ENCODE data around the gene GRAP.
"Not testable (repeated sequence)": the region's sequence is repeated elsewhere in the genome, so short reads cannot be mapped to it uniquely, and the experiment has no call there.

Gene GRAP

DNA sequence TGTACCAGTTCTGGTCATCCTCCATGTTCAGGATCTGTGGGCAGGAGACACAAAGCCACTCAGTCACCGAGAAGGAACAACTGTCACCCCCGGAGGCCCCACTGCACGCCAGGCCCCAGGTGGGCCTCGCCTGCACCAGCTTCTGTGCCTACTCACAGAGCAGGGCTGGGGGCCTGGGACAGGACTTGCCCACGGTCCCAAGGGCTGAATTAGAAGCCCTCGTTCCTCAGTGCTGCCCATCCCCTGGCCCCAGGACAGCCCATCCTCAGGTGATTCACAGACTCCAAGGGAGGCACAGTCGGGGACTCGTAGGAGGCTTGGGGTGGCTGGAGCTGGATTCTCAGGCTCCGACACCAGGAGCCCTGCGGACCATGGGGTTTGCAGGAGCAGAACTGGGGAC, 4.9 kb downstream of the GRAP start:
- DNase-seq = not testable (repeated sequence)

- DNase-seq = not testable (repeated sequence)
Measured at GRCh38 chr17:19040350-19040749, 6.4 kb downstream of the GRAP start.

- not testable (repeated sequence) for DNase-seq
Measured at GRCh38 chr17:19038730-19039129, 8.0 kb downstream of the GRAP start.

DNA sequence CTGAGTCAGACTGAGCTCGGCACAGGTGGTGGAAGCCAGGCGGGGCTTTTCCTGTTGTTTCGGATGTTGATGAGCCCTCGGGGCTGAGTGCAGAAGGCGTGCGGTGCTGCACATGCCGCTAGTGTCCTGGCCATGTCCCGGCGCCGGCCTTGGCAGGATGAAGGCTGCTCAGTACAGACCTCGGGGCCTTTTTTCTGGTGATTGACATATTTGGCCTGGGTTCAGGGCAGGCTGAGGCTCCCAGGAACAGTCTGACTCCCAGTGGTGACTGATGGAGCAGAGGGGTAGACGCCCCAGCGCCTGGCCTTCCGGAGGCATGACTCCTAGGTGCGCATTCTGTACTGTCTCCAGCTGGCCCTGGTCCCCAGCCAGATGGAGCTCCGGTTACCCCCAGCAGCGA, 8.8 kb downstream of the GRAP start:
- not testable (repeated sequence) for DNase-seq

- not testable (repeated sequence) for DNase-seq
Measured at GRCh38 chr17:19037547-19037946, 9.2 kb downstream of the GRAP start.

GRCh38 chr17:19036186-19036585, 10.6 kb downstream of the GRAP start:
- DNase-seq = not testable (repeated sequence)

DNA sequence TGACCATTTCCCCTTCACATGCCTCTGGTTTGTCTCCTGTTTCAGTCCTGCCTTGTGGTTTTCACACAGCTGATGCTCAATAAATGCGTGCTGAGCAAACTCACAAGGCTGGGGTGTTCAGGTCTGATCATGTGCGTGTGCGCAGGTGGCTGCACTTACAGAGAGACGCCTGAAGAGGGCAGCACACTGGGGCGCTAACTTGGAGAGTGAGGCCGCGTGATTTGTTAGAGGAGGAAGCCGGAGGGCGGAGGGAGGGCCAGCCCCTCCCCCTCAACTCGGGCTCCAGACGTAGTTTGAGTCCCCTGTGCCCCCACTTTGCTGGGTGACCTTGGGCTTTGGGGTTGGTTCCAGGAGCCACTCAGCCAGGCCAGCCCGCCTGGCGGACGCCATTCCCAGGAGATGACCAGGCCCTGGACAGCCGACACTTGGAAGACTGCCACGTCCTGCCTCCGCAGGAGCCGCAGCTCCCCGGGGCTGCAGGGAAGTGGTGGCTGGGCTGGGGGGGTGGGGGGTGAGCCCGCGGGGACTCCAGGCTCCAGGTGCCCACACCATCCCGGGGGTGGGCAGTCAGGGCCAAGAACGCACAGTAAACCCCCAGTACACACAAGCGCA, 14.3 kb downstream of the GRAP start:
- not testable (repeated sequence) for DNase-seq

DNA sequence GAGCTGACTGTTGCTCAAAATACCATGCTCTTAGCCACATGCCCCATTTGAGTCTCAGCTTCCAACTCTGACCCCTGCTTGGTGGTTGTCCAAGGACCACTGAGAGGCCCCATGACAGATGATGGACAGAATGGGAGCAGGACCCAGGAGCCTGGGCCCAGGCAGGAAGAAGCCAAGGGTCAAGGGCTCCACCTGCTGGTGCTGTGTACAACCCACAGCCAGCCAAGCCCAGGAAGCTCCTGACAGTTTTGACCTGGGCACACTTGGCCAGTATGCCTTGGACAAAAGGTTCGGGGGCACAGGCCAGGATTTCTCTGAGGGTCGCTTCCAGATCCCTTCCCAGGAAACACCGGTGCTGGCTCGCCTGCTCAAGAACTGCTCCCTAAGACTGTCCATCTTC, 15.0 kb downstream of the GRAP start:
- DNase-seq = not testable (repeated sequence)

- DNase-seq = not testable (repeated sequence)
Measured at GRCh38 chr17:19030771-19031449, 15.8 kb downstream of the GRAP start.

DNA sequence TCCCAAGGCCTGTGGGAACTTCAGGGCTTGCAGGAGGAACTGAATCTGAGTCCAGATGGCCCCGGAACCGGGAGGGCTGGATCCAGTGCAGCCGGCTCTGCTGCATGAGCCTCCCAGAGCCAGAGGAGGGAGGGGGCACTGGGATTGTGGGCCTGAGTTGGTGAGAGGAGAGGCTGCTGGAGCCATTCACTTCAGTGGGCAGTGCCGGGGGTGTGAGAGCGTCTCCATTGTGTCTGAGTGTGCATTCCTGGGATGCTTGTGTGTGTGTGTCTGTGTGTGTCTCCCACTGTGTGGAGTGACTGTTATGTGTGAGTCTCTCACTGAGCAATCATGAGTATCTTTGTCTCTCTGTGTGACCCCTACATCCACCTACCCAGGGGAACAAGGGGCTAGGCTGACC, 17.0 kb downstream of the GRAP start:
- DNase-seq = not testable (repeated sequence)

DNA sequence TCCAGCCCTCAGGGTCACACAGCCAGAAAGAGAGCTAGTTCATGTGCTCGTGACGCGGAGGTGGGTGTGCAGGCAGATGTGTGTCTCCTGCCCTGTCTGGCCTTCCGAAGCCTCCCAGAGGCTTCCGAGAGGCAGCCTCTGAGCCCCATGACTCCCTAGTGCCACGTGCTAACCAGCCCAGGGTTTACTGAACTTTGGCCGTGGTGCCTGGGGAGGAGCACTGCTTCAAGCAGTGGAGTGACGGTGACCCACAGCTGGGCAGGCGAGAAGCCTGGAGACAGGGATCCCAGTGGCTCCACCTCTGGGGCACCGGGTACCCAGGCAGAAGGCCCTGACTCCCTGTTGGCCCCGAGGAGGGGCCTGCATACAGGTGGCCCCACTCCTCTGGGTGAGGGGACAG, 18.1 kb downstream of the GRAP start:
- not testable (repeated sequence) for DNase-seq

- no peak for DNase-seq
Measured at GRCh38 chr17:19024101-19025078, 22.4 kb downstream of the GRAP start.

DNA sequence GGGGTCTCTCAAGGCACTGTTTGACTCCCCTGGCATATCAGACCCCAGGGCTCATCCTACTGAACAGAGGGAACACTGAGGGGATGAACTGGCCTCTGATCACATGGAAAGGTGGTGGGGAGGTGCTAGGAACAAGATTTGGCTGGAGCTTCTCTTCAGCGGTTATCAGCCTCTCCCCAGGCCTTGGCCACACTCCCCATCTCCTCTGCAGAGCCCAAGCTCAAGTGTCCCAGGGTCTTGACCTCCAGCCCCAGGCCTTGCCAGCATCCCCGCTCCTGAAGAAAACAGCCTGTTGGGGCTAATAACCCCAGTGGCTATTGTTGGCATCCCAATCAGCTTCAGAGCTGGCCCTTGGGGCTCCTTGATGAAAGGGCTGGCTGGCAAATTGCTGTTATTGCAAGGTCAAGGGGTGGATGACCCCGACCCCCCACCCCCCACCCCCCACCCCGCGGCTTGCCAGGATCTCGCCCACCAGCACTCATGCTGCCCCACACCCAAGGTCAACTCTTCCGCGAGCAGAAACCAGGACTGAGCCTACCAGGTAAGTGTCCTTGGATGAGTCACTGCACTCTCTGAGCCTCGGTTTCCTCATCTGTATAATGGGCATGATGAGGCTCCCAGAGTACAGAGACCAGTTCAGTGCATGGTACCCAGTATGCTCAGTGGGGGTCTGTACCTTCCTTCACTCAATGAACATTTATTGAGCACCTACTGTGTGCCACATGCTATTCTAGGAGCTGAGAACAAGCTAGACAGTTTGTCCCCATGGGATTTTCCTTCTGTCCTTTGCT, 23.4 kb downstream of the GRAP start:
- DNase-seq = no peak

DNA sequence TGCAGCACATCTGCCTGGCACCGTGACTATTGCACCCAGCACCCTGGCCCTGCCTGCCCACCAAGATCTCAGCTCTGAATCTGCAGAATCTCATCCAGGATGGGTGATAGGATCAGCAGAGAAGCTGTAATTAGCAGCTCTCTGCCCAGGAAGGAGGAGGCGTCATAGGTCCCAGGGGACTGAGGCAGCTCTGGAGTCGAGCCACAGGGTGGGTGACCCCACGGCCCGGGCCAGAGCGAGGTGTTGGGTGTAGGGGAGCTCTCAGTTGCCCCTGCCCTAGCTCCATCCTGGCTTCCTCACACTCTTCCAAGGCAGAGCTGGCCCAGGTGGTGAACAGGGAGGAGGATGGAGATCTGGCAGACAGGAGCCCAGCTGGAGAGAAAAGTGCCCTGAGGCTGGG, 24.0 kb downstream of the GRAP start:
- DNase-seq = no peak

GRCh38 chr17:19022128-19022527, 24.6 kb downstream of the GRAP start:
- no peak for DNase-seq

DNA sequence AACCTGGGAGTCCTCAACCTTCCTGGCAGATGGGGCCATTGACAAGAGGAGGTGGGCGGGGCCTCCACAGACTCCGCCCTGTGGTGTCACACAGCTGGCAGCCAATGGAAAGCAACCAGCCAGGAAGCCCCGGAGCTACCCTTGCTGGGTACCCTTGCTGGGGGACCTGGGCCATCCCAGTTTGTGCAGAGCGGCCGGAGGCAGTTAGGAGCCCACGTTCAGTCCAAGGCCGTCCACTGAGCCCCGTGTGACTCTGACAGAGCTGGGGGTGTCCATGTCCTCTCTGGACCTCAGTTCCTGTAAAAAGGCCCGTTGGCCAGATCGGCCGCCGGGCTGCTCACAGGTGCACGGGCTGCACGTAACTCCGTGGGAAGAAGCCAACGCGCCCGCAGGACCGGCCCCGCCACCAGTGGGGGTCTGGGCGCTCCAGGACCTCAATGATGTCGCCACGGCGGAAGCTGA, 25.1 kb downstream of the GRAP start:
- no peak for DNase-seq

- not testable (repeated sequence) for DNase-seq
Measured at GRCh38 chr17:19021011-19021621, 25.6 kb downstream of the GRAP start.

GRCh38 chr17:19020016-19020415, 26.7 kb downstream of the GRAP start:
- DNase-seq = no peak

GRCh38 chr17:19019041-19019941, 27.5 kb downstream of the GRAP start:
- DNase-seq = no peak

- no peak for DNase-seq
Measured at GRCh38 chr17:19018600-19018950, 28.2 kb downstream of the GRAP start.

All from GF-D8 (cell line).